GM19395 (cell line): Measurements from ENCODE around the gene SDK1.
"Not testable (repeated sequence)": the region's sequence is repeated elsewhere in the genome, so short reads cannot be mapped to it uniquely, and the experiment has no call there.

Source experiments
- ATAC-seq: cut with Tn5 transposase; IDR thresholded peaks from one replicate; pipeline ENCODE4 v1.9.1; 2021; ENCODE audit warnings: mild to moderate bottlenecking, moderate library complexity; ENCODE audit not compliant: unreplicated experiment

Gene SDK1

DNA sequence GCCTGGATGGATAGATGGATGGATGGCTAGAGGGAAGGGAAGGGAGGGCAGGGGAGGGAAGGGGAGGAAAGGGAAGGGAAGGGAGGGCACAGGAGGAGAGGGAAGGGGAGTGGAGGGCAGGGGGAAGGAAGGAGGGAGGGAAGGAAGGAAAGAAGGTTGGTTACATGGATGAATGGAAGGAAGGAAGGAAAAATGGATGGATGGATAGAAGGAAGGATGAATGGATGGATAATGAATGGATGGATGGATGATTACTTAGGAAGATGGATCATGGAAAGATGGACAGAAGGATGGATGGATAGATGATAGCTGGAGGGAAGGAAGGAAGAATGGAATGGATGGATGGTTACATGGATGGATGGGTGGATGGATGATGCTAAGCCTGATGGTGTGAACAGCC lies 929.3 kb downstream of the SDK1 start:
- ATAC-seq: no peak

DNA sequence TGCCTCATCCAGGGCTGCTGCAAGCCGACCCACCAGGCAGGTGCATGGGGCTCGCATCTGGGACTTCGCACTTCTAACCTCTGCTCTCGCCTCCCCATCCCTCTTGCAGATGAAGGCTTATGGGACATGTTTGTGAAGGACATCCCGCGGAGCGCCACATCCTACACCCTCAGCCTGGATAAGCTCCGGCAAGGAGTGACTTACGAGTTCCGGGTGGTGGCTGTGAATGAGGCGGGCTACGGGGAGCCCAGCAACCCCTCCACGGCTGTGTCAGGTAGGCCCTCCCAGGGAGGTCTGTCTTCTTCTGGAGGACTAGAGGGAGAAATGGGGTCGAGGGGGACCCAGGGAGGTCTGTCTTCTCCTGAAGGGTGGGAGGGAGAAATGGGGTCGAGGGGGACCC lies 932.1 kb downstream of the SDK1 start:
- no peak for ATAC-seq

DNA sequence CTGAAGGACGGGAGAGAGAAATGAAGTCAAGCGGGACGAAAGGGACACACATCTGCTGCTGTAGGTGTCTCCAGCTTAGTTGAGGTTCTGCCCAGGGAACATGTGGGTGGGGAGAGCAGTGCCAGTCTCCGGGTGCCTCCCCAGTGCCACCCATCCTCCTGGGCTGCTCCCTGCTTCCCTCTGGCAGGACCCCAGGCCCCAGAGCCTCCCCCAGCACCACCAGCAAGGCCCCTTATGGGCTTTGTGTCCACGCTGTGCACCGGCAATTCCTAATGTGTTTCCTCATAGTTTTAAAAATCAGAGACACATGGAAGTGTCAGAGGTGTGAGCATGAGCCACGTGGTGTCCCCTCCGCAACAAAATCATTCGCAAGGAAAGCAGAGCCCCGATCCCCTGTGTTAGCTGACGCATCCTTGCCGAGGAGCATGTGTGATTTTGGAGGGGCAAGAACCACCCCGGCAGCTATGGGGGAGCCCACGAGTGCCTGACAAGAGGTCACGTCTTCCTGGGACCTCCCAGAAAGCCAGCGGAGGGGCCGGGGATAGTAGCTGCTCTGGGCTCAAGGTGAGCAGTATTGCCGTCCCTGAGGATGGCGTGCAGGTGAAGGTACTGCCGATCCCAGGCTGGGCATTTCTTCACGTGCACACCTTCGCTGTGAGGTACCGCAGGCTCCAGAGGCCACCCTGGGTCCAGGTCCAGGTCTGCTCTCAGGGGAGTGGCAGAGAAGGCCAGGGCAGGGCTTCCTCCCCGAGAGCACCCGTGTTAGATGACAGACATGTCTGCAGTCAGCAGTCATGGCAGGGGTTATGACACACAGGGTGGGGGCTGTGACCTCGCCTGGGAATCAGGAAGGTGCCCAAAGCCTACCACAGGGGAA lies 932.8 kb downstream of the SDK1 start:
- ATAC-seq: no peak

DNA sequence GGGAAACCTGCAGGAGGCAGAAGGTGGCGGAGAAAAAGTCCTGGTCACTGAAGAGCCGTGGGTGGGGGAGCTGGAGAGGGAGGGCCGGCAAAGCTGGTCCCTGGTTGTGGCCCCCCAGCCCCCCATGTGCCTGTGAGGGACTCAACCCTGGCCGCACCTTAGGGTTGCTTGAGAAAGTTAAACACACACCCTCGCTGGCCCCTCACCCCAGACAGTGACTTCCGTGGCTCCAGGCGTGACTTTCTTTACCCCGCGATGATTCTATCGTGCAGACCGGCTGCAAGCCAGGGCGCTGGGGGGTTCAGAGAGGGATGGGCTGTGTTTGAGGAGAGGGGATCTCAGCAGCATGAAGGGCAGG lies 933.4 kb downstream of the SDK1 start:
- ATAC-seq: no peak

DNA sequence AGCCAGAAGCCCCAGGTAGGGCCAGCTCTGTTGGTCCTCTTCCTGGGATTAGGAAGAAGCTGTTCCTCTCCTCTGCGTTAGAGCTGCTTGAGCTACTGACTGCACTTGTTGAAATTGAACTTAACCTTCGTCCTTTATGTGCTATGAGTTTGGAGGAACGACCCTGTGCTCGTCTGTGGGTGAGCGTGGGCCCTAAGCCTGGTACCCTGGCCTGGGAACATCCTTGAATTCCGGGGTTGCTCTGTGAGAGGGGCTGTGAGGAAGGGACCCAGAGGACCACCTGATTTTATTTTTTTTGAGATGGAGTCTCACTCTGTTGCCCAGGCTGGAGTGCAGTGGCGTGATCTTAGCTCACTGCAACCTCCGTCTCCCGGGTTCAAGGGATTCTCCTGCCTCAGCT lies 933.8 kb downstream of the SDK1 start:
- no peak for ATAC-seq

DNA sequence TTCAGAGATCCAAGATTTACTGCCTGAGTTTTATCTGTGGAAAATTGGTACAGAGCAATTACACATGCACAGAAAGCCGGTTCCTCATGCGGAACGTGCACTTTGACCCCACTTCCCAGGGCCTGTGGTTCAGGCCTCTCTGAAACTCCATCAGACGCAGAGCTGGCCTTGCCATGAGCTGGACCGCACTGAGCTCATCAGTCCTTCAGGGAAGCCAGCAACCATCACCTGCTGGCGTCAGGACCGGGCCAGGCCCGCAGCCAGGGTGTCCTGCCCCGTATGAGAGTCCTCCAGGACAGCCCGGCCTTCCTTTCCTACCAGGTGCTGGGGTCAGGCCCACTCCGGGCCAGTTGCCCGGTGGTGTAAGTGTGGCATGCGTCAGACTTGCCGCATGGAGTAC lies 934.5 kb downstream of the SDK1 start:
- ATAC-seq: no peak

DNA sequence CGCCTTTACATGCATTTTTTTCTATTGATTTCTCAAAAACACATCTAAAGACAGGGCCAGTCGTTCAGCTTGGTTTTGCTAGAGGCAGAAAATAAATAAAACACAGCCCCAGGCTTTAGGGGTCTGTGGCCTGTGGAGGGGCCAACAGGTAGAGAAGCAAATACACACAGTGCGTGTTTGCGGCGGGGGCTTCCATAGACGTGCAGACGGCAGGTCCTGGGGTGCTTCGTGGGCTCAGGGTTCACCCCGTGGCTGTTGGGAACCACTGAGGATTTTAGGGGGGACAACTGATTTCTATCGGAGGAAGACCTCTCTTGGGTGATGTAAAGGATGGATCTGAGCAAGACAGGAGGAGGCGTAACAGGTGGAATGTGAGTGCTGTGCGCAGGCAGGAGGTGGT lies 935.3 kb downstream of the SDK1 start:
- ATAC-seq: no peak

DNA sequence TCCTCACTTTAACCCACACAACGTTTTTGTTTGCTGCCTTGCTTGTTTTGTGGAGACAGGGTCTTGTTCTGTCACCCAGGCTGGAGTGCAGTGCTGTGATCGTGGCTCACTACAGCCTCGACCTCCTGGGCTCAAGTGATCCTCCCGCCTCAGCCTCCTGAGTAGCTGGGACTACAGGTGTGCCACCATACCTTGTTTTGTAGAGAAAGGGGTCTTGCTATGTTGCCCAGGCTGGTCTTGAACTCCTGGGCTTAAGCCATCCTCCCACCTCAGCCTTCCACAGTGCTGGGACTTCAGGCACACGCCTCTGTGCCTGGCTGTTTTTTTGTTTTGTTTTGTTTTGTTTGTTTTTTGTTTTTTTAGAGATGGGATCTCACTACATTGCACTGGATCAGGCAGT lies 935.8 kb downstream of the SDK1 start:
- not testable (repeated sequence) for ATAC-seq

DNA sequence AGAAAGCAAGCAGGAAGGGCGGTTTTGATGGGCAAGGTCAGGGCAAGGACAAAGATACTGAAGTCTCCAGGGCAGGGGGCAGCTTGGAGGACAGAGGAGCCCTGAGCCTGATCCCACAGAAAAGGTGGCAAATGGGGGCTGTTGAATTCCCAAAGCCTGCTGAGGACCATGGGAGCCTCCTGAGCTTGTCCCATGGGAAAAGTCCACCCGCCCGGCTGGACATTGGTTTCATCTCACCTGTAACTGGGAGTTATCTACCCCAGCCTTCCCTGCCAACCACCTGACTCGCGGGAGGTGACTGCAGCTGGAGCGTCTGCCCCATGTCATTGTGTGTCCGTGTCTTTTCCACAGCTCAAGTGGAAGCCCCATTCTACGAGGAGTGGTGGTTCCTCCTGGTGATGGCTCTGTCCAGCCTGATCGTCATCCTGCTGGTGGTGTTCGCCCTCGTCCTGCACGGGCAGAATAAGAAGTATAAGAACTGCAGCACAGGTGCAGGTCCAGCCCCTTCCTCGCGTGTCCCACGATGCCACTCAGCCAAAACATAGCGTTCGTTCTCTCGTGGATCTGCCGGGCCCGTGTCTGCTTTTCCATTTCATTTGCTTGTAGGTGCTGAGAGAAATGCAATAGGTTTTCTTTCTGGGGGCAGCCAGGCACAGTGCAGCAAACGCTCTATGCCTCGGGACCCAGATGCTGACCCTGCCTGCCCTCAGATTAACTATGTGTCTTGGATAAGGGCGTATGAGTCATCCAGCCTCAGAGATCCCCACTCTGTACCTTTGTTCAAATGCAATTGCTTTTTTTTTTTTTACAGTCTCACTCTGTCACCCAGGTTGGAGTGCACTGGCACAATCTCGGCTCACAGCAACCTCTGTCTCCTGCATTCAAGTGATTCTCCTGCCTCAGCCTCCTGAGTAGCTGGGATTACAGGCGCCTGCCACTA lies 936.5 kb downstream of the SDK1 start:
- ATAC-seq: no peak

DNA sequence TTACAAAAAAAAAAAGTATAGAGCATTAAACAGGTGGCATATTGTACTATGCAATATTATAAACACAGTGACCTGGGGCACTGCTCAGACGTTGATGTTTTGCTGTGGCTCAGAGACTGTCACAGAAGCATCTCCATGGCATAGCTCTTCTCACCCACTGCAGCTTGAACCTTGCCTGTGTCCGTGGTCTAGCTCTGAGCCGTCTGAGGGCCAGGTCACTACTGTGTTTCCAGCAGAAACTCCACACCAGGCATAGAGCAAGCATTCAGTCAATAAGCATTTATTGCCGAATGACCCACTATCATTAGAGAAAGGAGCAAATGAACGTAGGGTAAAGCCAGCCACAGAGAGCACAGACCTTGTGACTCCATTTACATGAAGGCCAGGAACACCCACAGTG lies 937.8 kb downstream of the SDK1 start:
- ATAC-seq: no peak

DNA sequence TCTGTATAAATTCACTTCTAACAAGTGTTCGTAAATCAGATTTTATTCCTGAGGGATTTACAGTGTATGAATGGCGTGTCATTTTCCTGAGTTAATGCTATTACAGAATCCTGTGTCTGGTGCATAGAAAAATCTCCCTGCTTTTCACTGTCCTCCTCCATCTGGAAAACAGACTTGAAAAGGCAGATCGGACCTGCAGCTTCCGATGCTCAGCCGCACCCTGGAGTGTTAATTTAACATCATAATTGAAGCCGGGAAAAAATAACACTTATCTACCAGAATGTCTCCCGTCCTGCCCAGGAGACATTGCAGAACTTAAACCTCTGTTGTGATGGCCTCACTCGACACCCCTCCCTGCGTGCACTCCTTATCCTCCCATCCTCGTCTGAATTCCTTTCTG lies 939.0 kb downstream of the SDK1 start:
- ATAC-seq: no peak

DNA sequence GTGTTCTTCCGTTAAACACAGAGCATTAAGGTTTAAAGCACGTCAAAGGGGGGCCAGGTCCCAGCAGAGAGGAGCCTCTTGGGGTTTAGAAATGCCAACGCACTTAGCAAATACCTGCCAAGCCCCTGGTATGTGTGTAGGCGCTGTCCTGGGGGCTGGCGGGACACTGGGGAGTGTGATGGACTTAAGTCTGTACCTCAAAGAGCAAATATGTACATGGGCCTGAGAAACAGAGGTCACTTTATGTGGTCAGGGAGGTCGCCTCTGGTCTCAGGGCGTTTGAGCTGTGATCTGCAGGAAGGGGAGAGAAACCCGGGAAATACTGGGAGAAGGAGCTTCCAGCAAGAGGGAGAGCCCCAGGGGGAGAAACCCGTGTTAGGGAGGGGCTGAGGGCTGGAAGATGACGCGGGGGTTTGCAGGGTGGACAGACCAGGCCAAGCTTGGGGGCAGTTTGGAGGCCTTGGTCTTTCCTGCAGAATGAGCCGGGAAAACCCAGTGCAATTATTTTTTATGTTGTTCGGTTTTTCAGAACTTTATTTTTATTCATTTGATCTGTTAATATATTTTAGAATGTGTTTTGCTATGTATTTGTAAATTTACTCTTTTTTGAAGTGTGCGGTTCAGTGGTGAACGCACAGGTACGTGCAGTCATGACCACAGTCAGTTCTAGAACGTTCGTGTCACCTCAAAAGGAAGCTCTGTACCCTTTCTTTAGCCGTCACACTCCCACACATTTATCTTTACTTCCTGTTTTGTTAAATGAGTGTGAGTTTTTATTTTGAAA lies 939.7 kb downstream of the SDK1 start:
- no peak for ATAC-seq

DNA sequence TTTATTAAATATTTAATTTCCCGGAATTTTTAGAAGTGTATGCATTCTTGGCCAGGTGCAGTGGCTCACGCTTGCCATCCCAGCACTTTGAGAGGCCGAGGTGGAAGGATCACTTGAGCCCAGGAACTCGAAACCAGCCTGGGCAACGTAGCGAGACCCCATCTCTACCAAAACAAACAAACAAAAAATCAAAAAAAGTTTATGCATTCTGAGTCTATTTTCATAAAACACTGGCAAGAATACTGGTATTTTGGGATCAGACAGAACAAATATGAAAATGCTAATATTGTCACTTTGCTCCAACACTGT lies 940.2 kb downstream of the SDK1 start:
- ATAC-seq: no peak

DNA sequence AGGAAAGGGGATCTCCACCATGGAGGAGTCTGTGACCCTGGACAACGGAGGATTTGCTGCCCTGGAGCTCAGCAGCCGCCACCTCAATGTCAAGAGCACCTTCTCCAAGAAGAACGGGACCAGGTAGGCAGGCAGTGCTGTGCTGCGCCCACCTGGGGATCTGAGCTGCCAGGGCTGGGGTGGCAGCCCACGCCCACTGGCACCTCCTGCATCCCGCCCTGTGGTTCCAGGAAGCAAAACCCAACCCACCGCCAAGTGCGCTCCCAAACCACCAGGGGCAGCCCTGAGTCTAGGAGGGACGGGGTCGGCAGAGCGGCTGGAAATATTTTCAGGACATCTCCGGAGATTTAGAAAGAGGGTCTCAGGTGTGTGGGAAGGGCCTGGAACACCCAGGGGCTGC lies 940.7 kb downstream of the SDK1 start:
- no peak for ATAC-seq

DNA sequence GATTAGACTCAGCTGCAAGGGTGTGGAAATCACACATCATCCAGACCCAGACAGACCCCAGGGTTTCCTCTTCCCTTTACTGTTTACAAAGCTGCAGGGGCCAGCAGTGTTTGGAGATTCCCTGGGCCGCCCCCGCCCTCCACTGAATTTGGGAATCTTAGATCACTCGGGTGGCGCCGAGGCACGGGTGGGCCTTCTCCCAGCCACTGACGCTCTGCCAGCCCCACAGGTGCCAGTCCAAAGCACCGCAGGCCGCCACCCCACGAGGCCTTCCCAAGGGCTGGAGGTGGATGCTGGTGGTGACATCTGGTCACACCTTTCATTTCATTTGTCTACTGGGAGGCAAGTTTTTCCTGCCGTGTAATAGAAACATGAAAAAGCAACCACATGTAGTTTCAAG lies 941.7 kb downstream of the SDK1 start:
- ATAC-seq: no peak

DNA sequence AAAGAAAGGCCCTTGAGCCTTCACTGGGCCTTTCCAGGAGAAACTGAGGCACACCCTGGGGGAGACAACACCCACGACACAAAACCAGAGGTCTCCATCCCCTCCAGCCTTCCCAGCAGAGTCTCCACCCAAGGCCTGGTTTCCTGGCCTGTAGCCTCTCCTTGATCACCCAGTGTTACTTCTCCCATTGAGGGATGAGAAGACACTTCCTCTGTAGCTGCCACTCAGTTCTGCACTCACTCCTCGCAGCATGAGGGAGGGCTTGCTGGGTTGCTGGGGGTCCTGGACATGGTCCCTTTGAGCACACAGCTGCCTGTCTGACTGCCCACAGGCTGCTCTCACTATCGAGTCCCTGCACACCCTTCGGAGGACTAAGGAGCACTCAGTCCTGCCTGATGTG lies 943.0 kb downstream of the SDK1 start:
- ATAC-seq: no peak

DNA sequence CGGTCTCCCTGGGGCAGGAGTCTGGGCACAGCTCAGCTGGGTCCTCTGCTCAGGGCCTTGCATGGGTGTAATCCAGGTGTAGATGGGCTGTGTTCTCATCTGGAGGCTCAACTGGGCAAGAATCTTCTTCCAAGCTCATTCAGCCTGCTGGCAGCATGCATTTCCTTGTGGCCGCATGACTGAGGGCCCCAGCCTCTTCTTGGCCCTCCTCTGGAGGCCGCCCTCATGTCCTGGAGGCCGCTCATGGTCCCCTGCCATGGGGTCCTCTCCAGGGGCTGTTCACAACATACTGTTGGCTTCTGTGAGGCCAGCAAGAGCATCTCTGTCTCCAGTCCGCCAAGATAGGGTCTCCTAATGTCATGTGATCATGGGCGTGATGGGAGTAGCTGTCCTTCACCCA lies 943.6 kb downstream of the SDK1 start:
- ATAC-seq: no peak

DNA sequence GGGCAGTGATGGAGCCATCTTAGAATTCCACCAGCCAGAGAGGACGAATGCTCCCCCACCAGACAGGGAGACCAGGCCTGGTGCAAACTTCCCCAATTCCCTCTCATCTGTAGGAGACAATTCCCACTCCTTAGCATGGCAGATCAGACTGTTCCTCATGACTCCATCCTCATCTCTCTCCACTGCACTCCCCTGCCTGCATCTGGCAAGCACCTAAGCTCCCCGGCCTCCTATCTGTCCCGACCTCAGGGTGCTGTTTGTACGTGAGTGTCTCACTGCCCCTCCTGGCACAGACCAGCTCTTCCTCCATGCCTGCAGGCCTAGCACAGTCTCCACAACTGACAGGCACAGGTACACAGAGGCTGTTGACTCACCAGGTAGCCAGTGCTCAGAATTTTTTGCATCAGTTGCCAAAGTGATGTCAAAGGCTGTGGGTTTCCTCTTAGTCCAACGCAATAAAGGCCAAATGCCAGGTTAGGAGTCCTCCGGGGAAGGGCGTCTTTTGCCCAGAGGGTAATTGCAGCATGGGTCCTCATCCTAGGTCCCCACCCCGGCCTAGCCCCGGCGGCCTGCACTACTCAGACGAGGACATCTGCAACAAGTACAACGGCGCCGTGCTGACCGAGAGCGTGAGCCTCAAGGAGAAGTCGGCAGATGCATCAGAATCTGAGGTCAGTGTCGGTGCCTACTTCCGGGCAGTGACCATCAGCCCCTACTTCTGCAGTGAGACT lies 944.2 kb downstream of the SDK1 start:
- ATAC-seq: no peak

DNA sequence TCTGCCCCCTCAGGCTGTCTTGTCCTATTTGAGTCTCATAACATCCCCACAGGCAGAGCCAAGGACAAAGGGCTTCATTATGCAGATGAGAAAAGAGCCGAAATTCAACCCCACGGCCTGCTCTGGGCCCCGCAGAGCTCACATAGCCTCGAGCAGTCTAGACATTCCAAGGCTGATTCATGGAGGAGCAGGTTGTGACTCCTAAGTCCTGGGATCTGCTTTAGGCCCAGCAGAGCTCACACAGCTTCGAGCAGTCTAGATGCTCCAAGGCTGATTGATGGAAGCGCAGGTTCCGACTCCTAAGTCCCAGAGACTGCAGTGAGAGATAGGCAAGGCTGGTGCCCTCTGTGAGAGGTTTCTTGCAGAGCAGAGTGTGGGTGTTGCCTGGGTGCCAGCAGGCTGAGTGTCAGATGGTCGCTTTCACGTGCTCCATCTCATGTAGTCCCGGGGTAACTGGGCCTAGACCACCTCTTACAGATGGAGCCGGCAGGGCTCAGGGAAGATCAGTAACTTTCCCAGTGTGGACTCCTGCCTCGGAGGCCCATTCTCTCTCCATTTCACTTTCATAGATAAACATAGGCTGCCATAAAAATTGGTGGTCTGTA lies 944.9 kb downstream of the SDK1 start:
- no peak for ATAC-seq

DNA sequence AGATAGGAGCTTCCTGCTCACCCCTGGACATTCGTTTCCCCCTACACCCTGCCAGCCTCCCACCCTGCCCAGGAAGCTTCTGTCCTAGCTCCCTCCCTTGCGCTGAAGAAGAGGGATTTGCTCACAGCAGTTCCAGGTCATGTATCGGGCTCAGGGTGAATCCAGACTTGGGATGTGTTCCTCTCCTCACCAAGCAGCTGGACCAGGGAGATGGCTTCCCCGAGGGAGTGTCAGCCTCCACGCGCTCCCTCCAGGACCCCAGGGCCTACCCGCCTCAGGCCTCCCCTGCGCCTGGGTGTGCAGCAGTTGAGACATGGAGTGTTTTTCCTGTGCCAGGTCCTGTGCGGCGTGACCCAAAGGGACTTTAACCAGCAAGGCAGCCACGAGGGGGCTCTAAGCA lies 945.5 kb downstream of the SDK1 start:
- no peak for ATAC-seq
